ENCODE data around the gene XPO1.
"Not testable (repeated sequence)": the region's sequence is repeated elsewhere in the genome, so short reads cannot be mapped to it uniquely, and the experiment has no call there.

XPO1 gene

GRCh38 chr2:61469424-61470121 lies 68.6 kb downstream of the XPO1 start:
- H3K27me3 ChIP-seq (ENCODE audit: insufficient read depth, low read depth): no peaks in the 10 kb centered on the region
- H3K4me2 ChIP-seq: peak overlapping the region; percentile 85
- no peaks in the 10 kb centered on the region for H3K36me3 ChIP-seq (ENCODE audit: insufficient read depth)
- H3K4me1 ChIP-seq (ENCODE audit: low read depth, poor library complexity, severe bottlenecking): peaks cover 29% of the 10 kb centered on the region
- TF ChIP-seq CTCF (conservative IDR thresholded peaks at IDR 0.05; ENCODE audit: low read depth, low read length): no peak
- H2AFZ ChIP-seq (ENCODE audit: low read depth): peak overlapping the region; percentile 32; the same call in 1 of the 2 replicates
- peaks cover 75% of the 10 kb centered on the region for H3K79me2 ChIP-seq (ENCODE audit: insufficient read depth, low read depth)
- H3K27ac ChIP-seq: peak overlapping the region; percentile 80
- peak overlapping the region; percentile 91 for H3K4me3 ChIP-seq (IDR thresholded peaks at IDR 0.05; ENCODE audit: insufficient read depth, low read depth, low read length)
- H3K9ac ChIP-seq: peak overlapping the region; percentile 82
- H4K20me1 ChIP-seq (ENCODE audit: insufficient read depth): peaks cover under 1% of the 10 kb centered on the region; the same call in 1 of the 2 replicates

- H4K20me1 ChIP-seq (ENCODE audit: insufficient read depth); H2AFZ ChIP-seq (ENCODE audit: low read depth); H3K4me3 ChIP-seq (IDR thresholded peaks at IDR 0.05; ENCODE audit: insufficient read depth, low read depth, low read length); H3K27ac ChIP-seq; H3K27me3 ChIP-seq (ENCODE audit: insufficient read depth, low read depth); H3K9ac ChIP-seq; H3K36me3 ChIP-seq (ENCODE audit: insufficient read depth): not testable (repeated sequence)
- peak overlapping the region; percentile 85; the same call in 1 of the 2 replicates for H3K4me2 ChIP-seq
- peaks cover 84% of the 10 kb centered on the region for H3K79me2 ChIP-seq (ENCODE audit: insufficient read depth, low read depth)
- H3K4me1 ChIP-seq (ENCODE audit: low read depth, poor library complexity, severe bottlenecking): peaks cover 29% of the 10 kb centered on the region
Measured at GRCh38 chr2:61468231-61468630, 69.9 kb downstream of the XPO1 start.

GRCh38 chr2:61465045-61465444 lies 73.1 kb downstream of the XPO1 start:
- H3K27ac ChIP-seq: no peak overlapping the region
- no peak overlapping the region for H3K4me3 ChIP-seq (IDR thresholded peaks at IDR 0.05; ENCODE audit: insufficient read depth, low read depth, low read length)
- H3K9ac ChIP-seq: no peak overlapping the region
- H3K4me2 ChIP-seq: no peak overlapping the region
- no peaks in the 10 kb centered on the region for H3K36me3 ChIP-seq (ENCODE audit: insufficient read depth)
- H3K79me2 ChIP-seq (ENCODE audit: insufficient read depth, low read depth): peaks cover 99% of the 10 kb centered on the region
- peaks cover 7% of the 10 kb centered on the region; the same call in 1 of the 2 replicates for H4K20me1 ChIP-seq (ENCODE audit: insufficient read depth)
- H2AFZ ChIP-seq (ENCODE audit: low read depth): no peak overlapping the region
- no peak for TF ChIP-seq CTCF (conservative IDR thresholded peaks at IDR 0.05; ENCODE audit: low read depth, low read length)
- no peaks in the 10 kb centered on the region for H3K27me3 ChIP-seq (ENCODE audit: insufficient read depth, low read depth)
- peaks cover 21% of the 10 kb centered on the region for H3K4me1 ChIP-seq (ENCODE audit: low read depth, poor library complexity, severe bottlenecking)

- H3K36me3 ChIP-seq (ENCODE audit: insufficient read depth): no peaks in the 10 kb centered on the region
- no peak overlapping the region for H3K27ac ChIP-seq
- peaks cover 99% of the 10 kb centered on the region for H3K79me2 ChIP-seq (ENCODE audit: insufficient read depth, low read depth)
- no peak overlapping the region for H3K4me3 ChIP-seq (IDR thresholded peaks at IDR 0.05; ENCODE audit: insufficient read depth, low read depth, low read length)
- peaks cover 16% of the 10 kb centered on the region for H3K4me1 ChIP-seq (ENCODE audit: low read depth, poor library complexity, severe bottlenecking)
- H4K20me1 ChIP-seq (ENCODE audit: insufficient read depth): peaks cover 7% of the 10 kb centered on the region; the same call in 1 of the 2 replicates
- H2AFZ ChIP-seq (ENCODE audit: low read depth): no peak overlapping the region
- TF ChIP-seq CTCF (conservative IDR thresholded peaks at IDR 0.05; ENCODE audit: low read depth, low read length): no peak
- H3K9ac ChIP-seq: no peak overlapping the region
- H3K27me3 ChIP-seq (ENCODE audit: insufficient read depth, low read depth): no peaks in the 10 kb centered on the region
- H3K4me2 ChIP-seq: no peak overlapping the region
Measured at GRCh38 chr2:61463769-61464475, 74.2 kb downstream of the XPO1 start.

All from KMS-11 (cell line).